GM23248 (cell line): Measurements from ENCODE around the gene MED25.

Experiments
- EZH2 ChIP-seq: fragments of 200-600 bp; sonication (generic); IDR thresholded peaks from 2 replicates; pipeline ENCODE4 v1.6.1; 2018; ENCODE audit warnings: antibody characterized with exemption, mild to moderate bottlenecking; ENCODE audit not compliant: insufficient read depth, poor library complexity, severe bottlenecking
- EZH2phosphoT487 ChIP-seq: fragments of 200-600 bp; sonication (generic); IDR thresholded peaks from 2 replicates; pipeline ENCODE4 v1.6.1; 2018; ENCODE audit warnings: antibody characterized with exemption, moderate library complexity, mild to moderate bottlenecking, low read depth; ENCODE audit not compliant: insufficient read depth

DNA sequence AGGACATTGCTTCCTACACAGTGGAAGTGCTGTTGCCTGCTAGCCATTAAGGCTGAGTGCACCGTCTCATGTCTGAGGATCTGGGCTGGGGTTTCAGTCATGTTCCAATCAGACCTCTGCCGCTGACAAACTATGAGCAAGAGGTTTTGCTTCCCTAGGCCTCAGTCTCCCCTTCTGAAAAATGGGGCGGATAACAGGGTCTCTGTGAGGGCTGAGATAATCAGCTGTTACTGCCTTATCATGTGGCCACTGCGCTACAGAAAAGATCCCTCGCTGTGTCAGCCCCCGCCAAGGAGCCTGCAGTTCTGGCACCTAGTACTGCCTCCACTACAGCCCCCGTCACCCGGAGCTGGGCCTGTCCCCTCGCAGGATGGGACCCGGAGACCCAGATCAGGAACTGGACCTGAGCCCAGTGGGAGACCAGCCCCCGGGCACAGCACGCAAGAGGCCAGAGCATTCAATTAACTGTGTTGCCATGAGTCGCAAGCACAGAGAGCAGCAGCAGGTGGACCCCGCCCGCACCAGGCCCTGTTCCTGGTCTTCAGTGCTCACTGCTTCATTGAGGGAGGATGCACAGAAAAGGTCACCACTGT, 52.3 kb downstream of the MED25 start:
- TF ChIP-seq EZH2phosphoT487 (no peak), EZH2 (no peak)
